ENCODE results near the gene RBM17. TPM values are rescaled to one million over a fixed set of nuclear protein-coding genes. Genes with fewer than 3 reads are reported as not detected.
"Not testable (repeated sequence)": the region's sequence is repeated elsewhere in the genome, so short reads cannot be mapped to it uniquely, and the experiment has no call there.

Gene RBM17
- total RNA-seq, 1 donor from 2014 or later, result 67.9 TPM

DNA sequence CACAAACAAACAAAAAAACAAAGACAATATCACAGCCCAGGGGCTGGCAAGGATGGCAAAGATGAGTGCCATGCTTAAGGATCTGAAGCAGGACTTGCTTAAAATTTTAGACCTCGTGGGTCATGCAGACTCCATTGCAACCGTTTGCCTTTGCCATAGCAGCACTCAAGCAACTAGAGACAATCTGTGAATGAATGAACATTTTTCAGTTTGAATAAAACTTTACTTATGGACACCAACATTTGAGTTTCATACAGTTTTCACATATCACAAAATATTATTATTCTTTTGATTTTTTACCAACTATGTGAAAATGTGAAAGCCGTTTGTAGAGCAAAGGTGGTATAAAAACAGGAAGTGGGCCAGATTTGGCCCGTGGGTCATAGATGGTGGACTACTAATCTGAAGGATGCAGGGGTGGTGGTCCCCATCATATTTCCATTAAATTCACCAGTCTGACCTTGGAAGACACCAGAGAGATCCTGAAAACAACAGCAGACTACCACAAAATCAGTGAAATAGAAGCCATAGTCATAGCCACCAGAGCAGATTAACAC, 8.3 kb upstream of the RBM17 start:
- DNase-seq, result no peak

DNA sequence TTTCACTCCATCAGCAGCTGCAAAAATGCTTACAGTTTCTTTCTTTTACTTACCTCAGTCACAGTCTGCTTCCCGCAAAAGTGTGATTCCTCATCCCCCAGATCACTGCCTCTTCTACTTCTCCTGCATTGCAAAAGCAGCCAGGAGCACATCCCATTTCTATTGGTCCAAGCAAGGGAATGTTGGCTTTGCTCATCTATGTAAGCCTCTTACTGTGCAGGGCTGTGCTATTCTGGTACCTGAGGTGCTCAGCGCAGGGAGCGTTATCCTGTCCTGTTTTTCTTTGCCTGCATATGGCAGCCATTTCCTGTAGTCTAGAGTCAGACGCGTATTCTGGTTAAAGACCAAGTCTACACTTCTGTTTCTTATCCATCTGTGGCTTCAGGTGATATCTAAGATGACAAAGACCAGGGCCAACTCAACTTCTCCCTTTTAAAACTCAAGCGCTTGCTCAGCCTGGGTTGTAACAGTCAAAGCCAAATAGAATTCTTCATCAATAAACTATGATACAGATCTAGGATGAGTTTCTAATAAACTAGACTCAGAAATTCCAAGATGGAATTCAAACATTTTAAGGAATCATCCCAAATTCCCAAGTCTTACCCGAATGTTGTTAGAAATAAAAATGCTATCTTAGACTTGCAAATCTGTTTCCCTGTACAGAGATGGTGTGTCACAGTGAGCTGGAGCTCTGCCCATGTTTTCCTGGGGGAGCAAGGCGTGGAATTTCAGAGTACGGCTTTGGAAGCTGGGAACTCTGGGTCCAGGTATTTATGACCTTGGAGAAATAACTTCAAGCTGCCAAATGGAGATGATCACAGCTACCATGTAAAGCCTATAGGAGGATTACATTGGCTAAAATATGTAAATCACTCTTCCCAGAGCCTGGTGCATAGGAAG, 6.1 kb upstream of the RBM17 start:
- DNase-seq, result peak; percentile 54

DNA sequence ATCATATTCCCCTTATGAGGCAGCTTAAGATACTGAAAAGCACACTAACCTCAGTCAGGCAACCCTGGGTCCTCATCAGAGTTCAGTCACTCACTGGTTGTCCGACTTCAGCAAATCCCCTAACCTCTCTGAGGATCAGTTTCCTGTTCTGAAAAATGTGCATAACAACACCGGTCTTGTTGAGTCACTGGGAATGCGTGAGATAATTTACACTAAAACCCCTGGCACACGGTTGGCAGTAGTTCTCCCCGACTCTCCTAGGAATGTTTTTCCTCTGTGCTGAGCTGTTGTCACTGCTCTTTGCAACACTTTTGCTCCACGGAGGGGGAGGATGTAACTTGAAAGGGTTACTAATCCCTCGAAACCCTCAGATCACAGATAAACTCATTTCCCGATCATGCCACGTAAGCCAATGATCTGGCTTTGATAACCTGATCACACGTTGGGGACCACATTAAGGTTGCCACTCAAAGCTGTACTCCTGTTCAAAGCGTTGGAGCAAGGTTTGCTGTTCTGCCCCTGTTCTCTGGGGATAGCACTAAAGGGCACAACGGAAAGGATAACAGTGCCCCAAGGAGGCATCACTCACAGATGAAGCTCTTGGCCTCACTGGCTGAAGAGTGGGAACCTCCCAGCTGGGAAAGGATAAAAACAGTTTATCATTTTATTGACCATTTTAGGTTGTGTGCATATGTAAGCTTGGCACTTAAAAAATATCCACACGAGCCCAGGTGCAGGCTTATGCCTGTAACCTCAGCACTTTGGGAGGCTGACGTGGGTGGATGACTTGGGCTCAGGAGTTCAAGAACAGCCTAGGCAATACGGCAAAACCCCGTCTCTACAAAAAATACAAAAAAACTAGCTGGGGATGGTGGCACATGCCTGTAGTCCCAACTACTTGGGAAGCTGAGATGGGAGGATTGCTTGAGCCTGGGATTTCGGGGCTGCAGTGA, 5.0 kb upstream of the RBM17 start:
- DNase-seq, result peak; percentile 86

DNA sequence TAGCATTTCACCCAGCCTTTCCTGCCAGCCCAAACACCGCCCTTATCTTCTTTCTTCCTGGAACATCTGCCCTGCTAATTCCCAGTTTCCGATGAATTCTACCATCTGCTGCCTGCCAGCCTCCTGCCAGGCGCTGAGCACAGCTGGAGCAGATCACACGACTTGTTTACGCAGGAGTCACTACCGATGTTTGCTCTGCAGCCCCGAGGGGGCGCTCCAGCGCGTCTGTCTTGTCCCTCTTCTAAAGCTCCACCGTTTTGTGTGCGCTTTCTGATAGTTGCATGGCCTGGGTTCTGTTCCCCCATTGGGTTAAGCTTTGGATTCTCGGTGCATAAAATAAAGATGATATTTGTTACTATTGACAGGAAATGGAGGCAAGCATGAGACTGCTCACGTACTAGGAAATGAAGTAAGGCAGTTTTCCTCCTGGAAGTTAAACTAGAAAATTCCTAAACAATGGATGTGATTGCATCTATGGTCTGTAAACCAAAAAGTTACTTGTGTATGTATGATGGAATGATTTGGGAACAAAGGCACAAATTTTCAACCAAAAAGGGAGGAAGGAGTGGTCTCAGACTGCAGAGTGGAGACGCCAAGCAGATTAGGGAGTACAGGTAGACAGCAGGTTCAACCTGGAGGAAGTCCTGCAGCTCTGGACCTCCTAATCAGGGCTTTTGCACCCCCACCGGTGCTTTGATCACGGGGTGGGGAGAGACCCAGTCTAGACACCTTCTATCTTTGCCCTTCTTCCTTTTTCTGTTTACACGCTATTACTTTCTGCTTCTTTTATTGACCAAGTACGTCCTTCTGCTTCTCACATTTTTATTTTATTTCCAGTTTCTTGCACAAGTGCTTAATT, 2.2 kb upstream of the RBM17 start:
- DNase-seq, result peak; percentile 95

DNA sequence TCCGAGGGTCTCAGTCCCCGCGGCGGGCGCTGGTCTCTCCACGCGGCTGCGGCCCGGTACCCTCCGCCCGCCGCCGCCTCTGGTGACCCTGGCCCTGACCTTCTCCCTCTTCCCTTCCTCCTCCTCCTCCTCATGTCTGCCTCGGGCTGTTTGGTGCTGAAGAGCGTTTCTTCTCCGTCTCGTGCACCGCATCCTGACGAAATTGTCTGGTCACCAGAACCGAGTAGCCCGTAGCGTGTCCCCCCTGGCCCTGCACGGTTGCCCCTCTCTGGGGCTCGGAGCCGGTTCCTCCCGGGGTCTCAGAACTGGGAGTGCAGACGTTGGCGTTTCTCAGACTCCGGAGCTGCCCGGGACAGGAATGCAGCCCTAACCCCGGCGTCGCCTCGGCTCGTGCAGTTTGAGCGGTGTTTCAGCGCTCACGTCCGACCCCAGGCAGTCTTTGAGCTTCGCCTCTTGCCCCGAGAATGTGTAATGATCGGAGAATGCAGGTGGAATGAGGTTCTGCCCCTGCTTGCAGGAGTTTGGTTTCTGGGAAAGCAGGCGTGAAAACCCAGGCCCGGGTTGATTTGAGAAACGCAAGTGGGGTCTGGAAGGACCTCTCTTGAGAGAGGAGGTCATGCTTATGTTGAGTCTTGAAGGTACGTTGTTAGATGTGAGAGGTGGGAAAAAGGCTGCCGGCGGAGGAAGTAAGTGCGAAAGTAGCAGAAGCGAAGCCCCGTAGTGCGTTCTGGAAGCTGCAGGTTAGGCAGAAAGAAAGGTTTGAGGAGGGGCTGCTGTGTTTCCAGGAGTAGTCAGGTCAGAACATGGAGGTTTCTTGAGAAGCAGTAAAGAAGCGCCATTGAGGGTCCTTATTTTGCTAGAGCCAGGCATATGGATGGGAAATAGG, 743 bp downstream of the RBM17 start:
- peak; percentile 49 for DNase-seq

DNA sequence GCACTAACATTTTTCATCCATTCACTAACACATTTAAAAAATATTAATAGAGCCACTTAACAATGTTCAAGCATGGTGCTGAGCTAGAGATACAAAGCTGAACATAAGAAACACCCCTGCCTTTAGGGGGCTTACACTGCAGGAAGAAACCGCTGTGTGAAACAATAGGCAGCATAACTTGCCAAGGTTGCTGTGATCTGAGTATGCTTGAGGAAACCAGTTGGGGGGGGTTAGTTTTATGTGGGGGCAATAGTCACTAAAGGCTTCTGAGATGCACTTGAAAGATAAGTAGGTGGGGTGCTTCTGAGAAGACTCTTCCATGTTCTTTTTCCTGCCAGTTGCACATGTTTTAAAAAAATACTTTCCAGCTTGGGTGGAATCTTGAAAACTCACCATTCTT, 2.8 kb downstream of the RBM17 start:
- peak; percentile 94 for DNase-seq

DNA sequence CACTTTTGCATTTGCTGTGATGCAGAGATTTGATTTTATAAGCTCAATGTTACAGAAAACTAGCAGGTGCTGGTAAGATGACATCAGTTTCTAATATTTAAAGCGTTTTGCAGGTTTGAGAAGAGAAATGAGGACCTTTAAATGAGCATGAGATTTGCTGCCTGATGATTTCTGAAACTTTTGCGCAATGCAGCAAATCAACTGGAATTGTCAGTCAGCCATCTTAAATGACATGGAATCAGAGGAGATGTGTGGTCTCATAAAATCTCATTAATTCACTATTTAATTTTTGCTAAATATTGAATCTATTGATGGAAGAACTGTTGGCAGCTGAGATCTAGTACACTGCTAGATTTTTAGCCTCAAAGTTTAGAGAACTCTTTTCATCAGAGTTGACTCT, 3.9 kb downstream of the RBM17 start:
- no peak for DNase-seq

DNA sequence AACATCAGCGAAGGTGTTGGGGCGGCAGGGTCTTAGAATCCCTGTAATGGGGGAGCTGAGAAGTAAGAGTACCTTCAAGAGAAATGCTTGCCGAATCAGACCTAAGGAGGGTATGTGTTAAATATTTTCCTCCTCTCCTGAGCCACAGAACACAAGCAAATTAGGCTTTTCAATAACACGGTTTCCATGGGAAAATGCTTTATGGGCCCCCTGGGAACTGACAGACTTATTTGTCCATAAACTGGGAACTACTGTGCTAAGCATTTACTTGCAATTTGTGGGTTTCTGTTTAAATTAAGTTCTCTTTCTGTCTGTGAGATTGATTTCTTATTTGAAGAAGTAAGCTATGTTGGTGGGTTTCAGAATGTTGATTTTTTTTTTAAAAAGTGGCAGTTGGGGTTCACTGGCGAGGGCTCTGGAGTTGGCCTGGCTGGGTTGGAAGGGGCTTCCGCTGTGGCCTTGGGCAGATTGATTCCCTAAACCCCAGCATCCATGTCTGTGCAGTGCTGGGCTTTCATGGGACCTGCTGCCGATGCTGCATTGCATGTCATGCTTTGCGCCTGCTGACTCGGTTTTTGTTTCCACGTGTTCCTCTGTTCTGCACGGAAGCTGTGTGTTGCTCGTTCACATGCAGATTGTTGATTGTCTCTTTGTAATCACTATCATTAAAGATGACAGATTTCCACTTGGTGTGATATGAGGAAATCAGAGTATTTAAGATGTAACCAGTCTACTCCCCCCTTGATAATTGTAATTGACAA, 7.2 kb downstream of the RBM17 start:
- no peak for DNase-seq

DNA sequence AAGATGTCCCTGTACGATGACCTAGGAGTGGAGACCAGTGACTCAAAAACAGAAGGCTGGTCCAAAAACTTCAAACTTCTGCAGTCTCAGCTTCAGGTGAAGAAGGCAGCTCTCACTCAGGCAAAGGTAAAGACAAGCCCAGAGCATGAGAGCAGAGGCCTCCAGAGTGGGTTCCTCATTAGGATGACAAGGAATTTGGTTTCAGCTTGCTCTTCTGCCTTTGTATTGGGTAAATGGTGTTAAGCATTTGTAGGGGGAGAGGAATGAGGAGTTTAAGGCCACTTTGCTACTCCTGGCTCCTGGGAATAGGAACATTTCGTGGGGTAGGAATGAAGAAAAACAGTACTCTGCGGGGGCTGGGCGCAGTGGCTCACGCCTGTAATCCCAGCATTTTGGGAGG, 8.2 kb downstream of the RBM17 start:
- DNase-seq, result no peak

DNA sequence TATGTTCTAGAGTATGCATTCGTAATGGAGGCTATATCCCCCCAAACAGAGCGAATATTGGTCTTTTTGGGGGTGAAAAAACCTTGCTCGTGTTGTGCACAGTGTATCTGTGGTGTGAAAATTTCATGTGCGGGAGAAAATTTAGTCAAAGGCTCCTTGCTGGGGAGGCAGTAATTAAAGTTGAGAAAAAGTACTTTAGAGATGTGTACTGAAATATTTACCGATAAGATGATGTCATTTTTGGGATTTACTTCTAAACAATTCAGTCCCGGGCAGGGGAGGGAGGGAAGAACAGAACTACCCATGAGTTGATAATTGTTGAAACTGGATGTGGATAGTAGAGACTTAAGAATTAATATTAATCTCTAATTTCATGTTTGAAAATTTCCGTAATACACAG, 9.3 kb downstream of the RBM17 start:
- no peak for DNase-seq

DNA sequence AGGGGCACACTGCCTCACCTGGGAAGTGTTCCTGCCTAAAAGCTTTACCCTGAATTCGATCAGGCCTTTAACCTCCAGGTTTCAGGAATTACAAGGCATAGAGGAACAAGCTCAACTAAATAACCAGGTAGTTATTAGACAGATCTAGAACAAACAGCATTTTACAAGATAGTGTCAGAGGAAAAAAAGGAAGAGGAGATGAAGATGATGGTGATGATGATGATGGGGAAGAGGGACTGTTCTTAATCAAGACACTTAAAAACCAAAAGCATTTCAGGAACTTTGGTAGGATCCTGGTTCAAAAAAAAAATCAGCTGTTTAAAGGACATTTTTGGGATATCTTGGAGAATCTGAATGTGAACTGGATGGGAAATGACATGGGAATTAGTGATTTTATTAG, 11.5 kb downstream of the RBM17 start:
- DNase-seq, result no peak

DNA sequence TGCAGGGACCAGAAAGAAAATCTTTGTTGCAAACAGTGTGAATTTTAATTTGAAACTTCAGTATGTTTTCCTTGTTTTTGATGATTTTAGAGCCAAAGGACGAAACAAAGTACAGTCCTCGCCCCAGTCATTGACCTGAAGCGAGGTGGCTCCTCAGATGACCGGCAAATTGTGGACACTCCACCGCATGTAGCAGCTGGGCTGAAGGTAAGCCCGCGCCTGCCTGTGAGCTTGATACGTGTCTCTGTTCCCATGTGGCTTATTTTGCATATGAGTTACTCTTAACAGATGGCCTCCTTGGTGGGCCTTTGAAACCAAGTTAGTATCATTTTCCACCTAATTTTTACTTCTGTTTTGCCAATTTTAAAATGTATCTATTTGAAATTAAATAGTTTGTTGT, 12.3 kb downstream of the RBM17 start:
- no peak for DNase-seq

DNA sequence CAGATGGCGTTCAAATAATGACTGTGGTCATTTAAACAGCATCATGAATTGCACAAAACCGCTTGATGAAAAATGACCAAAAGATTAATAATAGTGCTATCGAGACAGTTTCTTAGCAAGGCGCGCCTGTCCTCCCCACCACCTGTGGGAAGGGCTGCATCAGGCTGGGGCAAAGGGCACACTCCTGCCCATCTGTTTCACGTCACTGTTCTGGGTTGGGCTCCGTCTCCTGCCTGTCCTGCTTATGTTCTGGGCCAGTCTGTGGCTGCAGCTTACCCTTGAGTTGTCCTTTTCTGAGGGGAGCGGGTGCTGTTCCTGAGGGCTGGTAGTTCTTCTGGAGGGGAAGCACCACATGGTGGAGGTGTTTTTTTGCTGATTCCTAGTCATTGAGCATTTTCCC, 13.3 kb downstream of the RBM17 start:
- DNase-seq, result no peak

DNA sequence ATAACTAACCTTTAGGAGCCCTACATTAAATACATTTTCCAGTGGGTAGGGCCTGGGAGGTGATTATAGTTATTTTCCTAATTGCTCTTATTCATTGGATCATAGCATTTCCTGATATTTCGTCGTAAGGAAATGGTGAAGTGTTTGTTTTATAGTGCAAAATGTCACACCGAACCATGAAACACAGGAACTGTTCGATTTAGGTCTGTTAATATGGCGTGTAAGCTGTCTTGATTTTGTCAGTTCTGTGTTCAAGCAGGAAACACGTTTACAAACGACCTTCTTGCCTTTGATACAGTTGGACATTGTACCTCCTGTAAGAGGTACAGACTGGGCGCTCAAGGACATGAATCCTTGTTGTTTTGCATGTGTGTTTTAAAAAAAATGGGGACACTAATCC, 14.8 kb downstream of the RBM17 start:
- peak; percentile 73 for DNase-seq

DNA sequence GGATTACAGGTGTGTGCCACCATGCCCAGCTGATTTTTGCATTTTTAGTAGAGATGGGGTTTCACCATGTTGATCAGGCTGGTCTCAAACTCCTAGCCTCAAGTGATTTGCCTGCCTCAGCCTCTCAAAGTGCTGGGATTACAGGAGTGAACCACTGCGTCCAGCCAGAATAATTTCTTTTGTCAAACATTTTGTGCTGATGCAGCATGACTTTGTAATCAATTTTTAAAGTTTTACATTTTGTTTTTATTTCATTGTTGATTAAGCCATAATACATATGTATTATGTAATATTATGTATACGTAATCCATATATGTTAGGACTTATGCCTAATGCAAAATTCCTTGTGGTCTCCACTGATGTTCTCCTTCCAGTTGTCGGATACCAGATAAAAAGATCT, 18.8 kb downstream of the RBM17 start:
- not testable (repeated sequence) for DNase-seq

DNA sequence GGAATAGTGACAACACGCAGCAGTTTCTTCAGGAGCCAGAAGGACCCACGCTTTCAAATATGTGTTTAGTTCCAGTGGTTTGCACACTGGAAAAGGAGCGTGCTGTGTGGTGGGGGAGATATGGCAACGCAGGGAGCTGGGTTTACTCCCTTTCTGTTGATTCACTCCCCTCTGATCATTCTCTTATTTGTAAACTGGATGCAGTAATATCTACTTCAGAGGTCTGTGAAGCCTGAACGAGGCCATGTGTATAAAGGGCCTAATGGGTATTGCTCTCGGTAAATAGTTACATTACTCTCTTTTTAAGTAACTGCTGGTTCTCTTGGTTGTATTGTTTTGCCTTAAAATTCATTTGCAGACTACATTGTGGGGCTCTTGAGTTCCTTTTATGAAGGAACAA, 19.2 kb downstream of the RBM17 start:
- no peak for DNase-seq

DNA sequence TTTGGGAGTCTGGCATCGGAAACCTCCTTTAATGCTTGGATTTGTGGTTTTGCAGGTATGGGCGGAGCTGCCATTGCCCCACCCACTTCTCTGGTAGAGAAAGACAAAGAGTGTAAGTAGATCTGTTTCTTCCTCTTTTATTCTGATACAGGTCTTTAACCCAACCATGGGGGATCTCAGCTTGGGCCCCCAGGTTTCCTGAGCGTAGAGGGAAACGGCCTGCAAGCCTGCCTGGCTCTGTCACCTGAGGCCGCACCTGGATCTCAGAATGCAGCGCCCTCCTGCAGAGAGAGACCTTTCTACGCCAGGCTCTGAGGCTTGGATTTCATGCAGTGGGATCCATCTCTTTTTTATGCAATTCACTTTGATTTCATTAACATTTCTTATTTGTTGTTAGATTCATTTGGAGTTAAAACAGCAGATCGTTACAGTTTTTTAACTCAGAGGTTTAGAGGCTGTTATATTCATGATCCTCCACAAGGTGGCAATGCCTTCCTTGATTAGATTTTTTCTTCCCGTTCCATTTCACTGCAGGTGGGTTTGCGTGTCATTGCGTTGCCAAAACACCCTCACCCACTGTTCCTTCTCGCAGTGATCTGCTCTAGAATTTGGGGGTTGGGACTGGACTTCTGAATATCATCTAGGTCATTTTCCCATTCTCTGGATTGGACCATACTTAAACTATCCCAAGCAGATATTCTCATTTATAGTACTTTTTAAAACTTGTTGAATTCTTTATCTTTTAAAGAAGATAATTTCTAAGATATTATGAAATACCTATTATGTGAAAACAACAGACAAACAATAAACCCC, 20.0 kb downstream of the RBM17 start:
- peak; percentile 79 for DNase-seq

DNA sequence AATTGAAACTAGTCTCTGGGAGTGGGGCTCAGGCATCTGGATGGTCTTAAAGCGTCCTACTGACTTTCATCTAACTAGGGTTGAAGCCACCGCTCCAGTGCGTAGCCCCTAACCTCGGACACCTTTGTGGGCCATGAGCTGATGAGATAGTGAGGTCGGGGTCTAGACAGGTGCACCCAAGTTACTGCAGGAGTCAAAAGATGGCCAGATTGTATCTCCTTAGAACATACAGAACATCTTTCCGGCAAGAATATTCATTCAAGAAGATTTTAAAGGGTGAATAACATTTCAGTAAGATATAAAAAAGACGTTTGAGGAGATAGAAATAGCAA, 20.6 kb downstream of the RBM17 start:
- no peak for DNase-seq

DNA sequence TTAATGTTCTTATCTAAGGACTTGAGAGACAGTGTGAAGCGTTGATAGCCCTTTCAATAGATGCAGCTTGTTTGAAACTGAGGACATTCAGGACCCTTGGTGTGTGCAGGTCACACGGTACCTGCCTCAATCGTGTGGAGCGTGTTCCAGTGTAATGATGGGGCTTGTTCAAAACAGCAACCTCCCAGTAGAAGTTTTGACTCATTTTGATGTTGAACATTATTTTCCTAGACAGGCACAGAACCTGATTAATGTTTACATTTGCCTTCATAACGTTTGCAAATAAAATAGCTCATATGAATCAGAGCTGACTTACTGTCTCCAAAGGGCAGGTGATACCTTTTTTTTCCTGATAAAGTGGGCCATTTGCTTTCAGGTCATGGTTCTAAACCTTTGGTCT, 21.3 kb downstream of the RBM17 start:
- DNase-seq, result no peak

DNA sequence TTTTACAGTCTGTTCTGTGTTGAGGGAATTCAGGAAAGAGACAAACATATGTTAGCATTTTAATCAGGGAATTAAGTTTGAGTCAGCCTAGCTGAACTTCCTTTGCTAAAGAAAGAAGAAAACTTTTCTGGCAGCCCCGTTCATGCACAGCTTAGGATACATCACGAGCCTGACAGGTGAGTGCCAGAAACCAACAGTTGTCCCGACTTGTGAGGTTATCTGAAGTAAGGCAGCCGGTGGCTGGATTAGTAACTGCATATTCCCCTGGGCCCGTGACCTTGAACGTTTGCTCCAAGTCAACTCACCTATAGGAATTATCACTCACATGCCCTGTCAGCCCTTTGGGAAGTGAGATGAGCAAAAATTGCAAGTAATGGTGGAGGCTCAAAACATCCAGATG, 24.1 kb downstream of the RBM17 start:
- DNase-seq, result no peak

All from dermis blood vessel endothelial cell (primary cell).